Ecto neural progenitor cell (in vitro differentiated cells): Measurements from ENCODE around the gene ETV6.
A peak's percentile ranks its signal among the peaks of the same experiment; 100 is the strongest.

Source experiments
- DNase-seq: peaks from one replicate; pipeline ENCODE4 v3.0.0-alpha.2; 2018; ENCODE audit warnings: low spot score

Gene ETV6

DNA sequence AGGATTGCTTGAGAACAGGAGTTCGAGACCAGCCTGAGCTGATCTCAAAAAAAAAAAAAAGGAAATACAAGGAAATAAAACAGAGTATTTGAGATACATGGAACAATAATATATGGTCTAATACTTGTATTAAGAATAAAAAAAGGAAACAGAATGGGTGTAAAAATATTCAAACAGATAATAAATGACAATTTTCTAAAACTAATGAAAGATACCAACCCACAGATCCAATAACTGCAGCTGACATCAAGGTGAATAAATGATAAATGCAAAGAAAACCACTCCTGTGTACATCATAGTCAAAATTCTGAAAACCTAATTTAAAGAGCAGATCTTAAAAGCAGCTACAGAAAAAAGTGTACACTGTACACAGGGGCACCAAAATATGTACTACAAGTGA lies 4.1 kb upstream of the ETV6 start:
- DNase-seq, result no peak

DNA sequence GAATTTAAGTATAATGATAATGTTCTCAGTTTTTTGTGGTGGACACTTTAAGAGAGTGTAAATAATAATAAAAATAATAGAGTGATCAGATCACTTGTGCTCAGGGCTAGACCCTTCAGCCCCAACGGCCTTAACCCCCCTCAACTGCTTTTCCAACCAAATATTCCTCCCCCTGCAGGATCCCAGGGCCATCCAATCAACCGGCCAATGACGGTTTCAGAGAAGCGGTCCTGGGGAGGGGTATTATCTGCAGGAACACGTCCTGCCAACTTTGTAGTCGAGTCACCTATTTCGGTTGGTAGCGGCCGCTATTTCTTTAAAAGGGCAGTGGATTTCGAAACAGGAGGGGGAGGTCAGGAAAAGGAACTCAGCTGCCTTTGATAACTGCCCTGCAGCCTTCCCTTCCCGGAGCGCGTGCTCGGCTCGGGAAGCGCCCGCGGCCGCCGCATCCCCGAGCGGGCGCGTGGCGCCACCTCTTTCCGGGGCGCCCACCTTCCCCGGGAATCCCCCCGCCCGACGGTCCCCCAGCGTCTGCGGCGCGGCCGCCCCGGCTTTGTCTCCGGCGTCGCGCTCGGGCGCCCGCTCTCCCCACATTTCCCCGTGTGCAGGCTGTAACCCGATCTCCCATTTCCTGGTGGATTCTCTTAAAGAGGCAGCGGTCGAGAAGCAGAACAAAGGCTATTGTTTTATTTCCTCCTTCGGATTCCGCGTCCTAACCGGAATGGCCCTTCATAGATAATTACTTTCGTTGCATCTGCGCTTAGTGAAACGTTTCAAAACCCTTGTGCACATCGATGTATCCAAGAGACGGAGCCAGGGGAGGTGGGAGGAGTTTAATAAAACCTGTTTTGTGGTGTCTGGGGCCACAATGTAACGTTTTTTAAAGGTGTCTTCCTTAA lies 711 bp upstream of the ETV6 start:
- peak; percentile 88 for DNase-seq

DNA sequence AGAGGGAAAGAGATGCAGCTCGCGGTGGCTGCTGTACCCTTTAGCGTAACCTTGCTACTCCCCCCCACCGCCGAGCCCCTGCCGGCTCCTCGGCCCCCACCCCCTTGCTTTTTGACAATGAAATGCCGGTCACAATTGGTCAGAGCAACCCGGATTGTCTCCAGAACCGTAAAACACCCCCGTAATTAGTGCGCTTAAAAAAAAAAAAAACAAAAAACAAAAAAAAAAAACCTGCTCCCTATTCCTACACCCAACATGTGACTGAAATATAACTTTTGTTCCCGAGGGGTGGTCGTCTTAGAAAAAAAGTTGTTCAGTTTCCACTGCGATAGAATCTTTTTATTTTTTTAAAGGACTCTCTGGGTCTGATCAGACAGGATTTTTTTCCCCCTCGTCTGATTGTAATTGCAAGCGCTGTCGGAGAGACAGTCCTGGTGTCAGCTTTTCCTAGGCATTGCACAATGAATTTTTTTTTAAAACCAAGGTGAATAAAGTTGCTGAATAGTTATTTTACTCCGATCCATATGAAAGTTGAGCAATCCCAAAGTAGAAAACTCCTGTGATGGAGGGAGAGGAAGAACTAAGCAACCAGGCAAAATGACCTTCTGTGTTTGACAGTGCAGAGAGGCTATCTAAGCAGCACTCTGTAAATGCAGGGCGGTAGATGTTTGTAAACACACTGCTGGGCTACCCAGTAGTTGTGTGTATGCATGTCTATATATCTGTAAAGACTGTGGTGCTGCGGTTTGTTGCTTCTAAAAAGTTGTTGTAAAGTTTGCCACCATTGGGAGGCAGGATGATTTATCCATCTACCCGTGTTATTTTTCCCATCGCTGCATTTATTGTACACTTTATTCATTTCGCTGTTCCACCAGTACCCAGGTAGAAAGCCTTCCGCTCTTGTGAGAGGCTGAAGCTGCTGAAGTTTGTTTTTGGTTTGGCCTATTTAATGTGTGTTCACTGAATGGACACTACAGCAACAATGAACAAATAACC lies 1.1 kb downstream of the ETV6 start:
- peak; percentile 46 for DNase-seq

DNA sequence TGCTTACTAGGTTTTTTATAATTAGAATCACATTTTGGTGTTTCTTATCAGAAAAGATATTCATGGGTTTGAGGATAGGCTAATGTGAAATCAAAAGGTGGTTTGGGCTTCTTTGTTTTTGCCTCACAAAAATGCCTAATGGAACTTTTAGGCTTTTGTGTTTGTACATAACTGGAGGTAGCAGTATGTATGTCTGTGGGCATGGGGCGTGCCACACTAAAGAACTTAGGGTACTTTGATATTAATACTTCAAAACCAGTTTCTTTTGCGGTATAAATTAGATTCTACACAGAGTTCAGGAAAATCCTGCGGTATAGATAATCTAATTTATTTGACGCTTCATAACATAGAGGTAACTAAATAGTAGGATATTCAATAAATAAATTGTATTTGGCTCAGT lies 1.9 kb downstream of the ETV6 start:
- no peak for DNase-seq

DNA sequence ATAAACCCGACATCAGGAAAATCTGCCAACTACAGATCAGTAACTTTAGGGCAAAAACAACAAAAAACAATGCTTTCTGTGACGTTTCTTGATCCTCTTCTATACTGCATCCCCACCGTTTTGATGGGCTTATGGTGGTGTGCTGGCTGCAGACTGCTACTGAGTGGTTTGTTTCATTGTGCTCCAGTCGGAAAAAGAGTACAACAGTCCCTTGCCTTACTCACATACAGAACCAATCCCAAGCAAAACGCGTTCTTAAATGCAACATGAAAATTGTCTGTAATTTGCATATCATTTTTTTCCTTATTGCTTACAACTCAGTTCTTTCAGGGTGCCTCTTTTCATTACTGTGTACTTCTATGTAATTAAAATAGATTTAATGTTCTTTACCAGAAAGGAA lies 2.3 kb downstream of the ETV6 start:
- peak; percentile 26 for DNase-seq

DNA sequence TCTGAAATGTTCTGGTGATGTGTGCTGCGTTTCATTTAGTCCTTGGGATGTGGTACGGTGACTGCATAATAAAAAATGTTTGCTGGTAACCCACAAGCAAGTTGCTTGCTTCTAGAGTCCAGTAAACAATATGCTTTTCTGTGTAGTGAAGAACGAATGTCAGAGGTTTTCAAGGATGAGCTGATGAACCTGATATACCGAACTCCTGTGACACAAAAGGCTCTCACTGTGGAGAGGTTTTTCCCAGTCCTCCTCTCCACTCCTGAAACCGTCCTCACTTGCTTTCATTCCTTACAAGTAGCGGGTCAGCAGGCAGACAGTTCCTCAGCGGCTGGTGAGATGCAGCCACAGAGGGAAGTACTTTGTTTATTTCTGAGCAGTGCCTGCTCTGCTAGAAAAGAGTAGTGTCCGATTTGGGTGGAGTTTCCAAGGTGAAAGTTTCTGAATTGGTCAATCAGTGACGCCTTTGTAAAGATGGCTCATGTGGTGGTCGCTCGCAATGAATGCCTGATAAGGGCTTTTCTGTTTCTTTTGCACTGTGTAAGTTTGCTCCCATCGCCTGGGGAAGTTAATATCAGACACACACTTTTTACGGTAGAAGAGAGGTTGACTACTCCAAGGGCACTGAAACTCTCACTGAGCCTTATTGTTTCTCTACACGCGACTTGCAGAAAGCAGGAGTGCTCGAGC lies 3.0 kb downstream of the ETV6 start:
- peak; percentile 45 for DNase-seq

DNA sequence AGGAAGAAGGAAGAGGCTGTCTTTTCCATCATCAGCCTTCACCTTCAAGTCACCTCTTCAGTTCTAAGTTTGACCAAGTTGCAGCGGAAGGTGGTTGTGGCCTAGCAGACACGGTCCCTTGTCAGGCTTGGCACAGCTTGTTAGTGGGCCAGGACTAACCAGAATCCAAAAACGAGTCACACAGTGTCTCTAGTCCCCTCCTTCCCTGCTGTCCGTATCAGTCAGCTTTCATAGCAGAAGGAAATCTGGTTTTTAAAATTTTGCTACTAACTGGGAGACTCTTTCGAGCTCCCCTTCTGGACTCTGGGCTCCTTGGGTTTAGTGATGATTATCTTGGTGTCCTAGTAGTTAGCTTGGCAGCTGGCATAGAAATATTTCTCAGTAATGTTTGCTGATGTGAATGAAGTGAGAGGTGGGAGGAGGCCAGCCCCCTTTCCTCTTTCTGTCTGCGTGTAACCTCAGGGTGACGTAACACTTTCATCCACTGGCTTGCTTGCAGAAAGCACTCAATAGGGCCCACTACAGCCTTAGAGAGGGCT lies 3.8 kb downstream of the ETV6 start:
- DNase-seq, result peak; percentile 41

DNA sequence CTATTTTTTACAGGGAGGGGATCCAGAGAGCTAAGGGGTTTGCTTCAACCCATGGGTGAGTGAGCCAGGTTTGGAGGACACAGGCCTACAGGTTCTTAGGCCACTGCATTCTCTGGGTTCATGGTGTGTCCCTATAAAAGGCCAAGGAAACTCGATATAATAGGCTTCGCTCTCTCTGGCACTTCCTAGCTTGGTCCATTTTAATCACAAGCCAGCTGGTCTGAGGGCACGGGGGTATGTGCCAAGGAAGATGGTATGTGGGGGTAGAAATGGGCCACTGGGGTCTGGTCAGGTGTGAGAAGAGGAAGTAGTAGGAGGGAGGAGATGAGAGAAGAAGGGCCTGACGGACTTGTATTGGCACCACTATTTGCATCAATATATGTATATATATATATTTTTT lies 4.9 kb downstream of the ETV6 start:
- peak; percentile 27 for DNase-seq

DNA sequence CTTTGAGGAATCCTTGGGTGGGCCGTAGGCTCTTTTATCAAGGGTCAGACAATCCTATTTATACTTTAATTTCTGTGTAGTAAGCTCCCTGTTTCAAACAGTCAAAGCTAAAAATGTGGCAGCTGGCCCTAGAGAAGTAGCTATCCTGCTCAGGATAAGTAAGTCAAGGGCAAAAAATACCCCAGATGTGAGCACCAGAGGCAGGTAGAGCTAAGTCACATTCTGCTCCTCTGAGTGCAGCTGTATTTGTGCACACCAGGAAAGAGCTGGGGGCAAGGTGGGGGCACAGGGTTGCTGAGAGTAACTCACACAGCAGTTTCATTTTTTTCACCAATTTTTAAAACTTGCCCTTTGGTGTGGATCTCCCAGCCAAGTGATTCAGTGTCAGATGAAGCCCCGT lies 5.3 kb downstream of the ETV6 start:
- peak; percentile 21 for DNase-seq

DNA sequence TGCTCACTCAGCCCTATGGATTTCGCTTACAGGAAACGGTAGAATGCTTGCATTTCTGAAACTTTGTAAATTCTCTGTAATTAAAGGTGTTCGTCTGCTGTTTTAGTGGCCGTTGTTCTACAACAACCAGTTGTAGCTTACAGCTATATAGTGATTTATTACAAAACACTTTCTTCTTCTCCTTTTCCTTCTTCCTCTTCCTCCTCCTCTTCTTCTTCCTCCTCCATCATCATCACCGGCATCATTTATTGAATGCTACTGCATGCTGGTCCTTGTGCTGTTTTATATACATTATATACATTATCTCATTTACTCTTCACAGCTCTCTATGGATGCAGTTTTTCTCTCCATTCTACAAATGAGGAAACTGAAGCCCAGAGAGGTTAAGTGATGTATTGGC lies 6.4 kb downstream of the ETV6 start:
- no peak for DNase-seq

DNA sequence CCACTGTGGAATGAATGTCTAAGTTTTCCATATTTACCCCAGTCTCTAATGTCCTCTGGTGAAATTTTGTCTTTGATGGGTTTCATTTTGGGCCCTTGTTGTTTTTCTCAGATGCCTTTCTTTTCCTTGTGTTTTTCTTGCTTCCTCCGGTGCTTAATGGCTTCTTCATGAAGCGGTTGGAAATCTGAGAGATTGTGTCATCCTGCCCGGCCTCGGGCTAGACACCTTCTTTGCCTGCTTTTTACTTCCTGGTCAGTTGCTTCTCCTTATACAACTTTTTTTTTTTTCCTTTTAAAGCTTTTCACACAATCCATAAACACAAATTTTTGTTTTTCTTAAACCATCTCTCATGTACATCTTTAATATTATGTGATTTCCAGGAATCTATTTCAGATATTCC lies 7.1 kb downstream of the ETV6 start:
- DNase-seq, result no peak

DNA sequence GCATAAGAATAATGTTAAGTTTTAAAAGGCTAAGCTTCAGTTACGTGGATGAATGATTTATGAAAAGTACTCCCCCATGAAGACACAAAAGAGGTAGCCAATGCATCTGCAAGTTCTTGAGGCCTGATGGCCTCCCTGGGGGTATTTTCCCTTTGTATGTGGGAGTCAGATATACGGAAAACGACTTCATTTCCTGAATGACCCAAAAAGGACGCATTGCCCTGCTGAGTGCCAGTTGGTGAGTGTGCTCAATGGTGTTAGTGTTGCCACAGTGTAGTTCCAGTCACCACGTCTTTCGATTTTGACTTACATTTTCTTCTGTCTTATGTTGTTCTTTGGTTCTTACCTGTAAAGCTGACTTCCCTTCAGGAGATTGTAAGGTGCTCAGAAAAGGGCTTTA lies 8.0 kb downstream of the ETV6 start:
- DNase-seq, result no peak

DNA sequence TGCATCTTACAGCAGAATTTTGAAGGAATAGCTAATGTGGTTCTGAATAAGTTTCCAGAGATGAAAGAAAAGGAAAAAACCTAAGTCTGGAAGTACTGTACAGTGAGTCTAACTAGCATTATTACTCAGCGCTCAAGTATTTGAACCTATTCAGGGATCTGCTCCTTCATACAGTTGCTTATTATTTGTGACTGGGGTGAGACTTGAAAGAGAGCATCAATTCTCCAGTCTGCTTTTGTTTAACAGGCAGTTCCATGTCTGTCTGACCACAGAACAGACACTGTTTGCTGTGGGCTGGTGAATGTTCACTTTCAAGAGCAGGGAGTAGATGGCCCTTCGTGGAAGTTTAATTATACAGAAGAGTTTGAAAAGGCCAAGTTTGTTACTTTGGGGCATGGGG lies 9.3 kb downstream of the ETV6 start:
- DNase-seq, result no peak

DNA sequence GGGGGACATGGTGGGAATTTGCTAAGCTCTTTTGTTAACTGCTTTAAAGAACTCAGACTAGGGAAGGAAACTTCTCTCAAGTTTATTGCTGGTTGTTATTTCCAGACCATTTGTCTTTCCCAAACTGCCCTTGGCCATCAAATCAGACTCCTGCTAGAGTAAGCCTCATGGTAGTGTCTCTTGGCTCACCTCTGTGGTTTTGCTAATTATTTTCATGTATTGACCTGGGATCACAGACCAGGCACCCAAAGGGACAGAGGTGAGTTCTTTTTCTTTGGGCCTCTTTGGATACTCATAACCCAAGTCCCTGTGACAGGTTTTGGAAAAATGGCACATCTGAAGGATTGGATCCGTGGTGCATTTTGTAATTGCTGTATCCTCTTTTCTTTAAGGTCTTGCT lies 11.2 kb downstream of the ETV6 start:
- DNase-seq, result no peak

DNA sequence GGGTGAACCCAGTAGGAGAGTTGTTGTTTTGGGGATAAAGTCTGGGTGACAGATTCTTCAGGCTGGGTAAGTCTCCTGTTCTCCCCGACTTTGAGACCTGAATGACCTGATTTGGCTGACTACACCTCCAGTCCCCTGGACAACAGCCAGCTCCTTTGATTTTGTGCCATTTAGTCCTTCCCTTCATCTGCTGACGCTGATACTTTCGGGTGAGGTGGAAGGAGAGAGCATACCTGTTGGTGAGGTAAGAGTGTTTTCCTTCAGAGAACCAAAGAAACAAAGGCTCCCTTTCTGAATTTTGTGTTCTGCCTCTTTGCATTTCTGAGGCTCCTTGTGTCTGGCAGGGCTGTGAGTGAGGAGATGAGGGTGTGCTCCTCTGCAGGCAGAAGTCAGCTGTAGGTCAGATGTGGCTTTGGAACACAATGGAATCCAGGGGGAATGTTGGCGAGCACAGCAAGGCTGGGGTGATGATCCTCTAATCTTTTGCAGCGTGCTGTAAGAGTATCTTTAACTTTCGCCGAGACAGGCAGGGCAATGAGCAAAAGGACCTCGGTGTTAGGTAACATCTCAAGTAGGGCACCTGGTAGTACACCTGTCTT lies 12.1 kb downstream of the ETV6 start:
- peak; percentile 39 for DNase-seq

DNA sequence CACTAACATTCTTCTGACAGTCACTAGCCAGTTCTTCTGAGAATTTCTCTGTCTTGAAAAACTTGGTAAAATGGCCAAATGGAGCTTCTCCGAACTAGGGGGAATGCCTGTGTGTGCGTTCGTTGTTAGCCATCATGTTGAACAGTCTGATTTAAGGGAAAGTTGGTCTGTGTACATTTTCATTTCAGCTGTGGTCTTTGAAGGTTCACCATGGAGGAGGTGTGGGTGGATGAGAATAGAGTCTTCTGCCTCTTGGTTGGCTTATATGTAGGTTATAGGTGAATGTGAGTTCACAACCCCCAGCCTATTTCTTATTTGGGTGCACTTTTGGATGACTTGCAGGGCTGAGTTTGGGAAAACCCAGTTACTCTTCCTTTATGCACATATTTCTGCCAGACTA lies 12.9 kb downstream of the ETV6 start:
- peak; percentile 3 for DNase-seq

DNA sequence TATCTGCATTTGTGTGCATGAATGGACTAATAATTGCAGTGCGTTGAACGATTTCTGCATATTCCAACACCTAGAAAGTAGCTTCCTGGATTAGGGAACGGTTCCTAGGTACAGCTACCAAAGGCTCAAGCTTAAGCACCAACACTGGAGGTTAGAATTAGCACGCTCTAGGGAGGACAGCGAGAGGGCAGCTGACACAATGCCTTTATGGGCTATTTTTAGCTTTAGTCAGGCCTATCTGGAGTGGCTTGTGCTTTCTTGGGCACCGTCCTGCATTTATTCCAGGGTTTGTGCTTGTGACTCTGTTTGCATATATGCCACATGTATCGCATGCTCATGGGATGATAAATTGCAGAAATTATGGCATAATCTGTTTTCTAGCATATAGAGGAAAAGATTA lies 13.7 kb downstream of the ETV6 start:
- no peak for DNase-seq

DNA sequence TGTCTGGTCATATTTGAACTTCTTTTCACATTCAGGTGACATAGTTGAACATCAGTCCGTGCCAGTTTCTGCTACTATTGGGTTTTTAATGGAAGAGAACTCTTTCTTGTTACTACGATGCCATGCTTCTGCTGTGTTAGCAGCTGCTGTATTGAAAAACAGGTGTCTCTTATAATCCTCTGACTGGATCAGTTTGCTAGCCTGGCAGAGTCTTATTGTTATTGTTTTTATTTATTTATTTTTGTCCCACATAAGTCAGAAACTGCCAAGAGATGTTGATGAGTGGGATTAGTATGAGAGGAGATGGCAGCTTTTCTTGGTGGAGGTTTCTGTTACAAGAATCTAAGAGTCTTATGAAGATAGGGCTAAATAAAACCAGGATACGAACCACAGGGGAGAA lies 14.6 kb downstream of the ETV6 start:
- no peak for DNase-seq

DNA sequence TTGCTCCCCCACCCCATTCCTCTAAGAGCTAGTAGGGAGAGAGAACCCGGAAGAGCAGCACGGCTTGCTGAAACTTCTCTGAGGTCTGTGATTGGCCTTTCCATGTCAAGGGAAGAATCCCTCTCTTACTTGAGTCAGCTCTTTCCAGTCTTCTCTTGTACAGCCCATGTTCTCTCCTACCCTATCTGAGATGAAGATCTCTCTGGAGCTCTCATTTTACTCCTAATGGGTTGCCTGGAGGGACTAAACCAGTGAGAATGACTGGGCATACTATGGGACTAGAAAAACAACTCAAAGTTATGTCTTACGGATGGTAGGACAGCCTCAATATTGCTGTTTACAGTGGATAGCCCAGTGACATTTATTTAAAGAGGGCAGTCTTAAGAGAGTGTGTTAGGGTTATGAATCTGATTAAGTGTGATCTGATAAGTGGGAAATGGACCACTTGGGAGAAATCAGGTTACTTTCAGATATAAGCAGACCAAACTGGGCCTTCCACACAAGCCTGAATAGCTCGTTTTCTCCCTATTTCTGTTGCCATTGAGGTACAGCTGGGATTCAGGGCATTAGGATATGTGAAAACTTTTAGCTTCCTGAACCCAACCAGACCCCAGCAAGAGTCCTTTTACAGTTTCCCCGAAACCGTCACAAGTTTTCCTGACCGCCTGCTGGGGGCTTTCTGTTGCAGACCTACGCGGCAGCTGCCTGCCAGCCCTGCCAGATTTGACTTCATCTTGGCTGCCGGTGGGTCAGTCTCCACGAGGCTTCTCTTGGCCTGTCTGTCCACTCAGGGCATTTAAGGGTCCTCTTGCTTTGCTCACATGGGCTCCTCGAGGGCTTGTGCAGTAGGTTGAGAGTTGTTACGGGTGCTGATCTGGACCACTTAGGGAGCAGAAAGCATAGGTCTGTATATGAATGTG lies 16.9 kb downstream of the ETV6 start:
- DNase-seq, result no peak

DNA sequence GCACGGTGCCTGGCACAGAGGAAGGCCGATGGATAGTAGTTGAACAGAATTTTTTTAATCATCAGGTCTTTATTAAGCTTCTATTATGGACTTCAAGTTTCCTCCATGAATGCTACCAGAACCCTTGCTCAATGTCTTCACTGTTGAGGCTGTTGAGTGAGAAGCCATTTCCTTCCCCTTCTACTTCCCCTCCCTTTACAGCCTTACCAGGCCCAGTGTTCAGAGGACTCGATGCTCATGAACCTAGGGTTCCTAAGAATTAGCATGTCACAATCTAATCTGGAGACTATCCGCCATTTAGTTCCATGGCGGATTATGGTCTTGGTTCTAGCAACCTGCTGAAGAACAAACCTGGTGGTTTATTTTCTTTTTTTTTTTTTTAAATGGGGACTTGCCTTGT lies 17.7 kb downstream of the ETV6 start:
- DNase-seq, result no peak

DNA sequence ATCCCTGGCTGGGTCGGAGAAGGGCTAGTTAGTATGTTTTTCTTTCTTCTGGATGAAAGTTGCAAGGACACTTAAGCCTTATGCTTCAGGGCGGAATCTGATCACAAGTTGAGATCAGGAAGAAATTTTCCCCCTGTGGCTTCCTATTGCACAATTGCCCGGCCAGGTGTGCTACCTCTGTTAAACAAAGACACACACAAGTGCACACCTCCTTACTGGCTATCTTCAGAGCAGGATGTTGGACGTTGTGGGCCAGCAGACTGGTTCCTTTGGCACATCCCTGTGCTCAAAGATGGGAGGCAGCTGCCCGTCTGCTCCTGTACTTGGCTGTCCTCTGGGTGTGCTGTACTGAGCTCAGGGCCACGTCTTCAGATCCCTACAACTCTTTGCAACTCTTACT lies 19.1 kb downstream of the ETV6 start:
- peak; percentile 44 for DNase-seq
